ENCODE measurements around the gene ZNF516. TPM values are rescaled to one million over a fixed set of nuclear protein-coding genes. Genes with fewer than 3 reads are reported as not detected.

Gene ZNF516
- total RNA-seq, 1 donor from 2014 or later = 21.6 TPM

DNA sequence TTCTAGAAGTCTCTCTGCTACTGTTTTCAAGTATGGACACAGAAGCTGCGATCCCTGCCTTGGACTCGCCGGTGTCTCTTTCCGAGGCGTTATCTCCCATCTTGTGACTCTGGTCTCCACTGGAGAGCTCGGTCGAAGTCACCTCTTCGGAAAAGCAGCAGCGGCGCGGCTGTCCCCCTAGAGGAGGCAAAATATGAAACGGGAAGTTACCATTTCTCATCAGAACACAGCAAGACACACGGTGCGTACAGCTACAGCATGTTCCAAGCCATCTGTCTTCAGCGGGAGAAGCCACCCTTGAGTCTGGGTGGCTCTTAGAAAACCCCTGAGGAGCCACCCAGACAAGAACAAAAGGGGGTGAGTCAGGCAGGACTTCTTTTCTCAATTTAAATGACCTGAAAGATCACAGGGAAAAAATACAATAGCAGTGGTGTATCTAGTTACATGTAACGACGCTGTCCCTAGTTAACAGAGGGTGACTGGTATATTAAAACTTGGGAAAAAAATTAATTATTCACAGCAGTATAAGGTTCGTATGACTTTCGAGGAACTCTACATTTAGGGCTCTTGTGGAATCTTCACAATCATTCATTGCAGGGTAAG lies 114.8 kb downstream of the ZNF516 start:
- Histone ChIP-seq H3K27ac (no peak overlapping the region), H3K27me3 (no peaks in the 10 kb centered on the region), H3K9me3 (no peaks in the 10 kb centered on the region), H3K4me1 (no peaks in the 10 kb centered on the region), H3K4me3 (no peak overlapping the region), H3K36me3 (peaks cover 13 to 21% of the 10 kb centered on the region in 2 donors)
- intact Hi-C loops (cut with DNase I) = no loop called here
- TF ChIP-seq, protein P1, sequence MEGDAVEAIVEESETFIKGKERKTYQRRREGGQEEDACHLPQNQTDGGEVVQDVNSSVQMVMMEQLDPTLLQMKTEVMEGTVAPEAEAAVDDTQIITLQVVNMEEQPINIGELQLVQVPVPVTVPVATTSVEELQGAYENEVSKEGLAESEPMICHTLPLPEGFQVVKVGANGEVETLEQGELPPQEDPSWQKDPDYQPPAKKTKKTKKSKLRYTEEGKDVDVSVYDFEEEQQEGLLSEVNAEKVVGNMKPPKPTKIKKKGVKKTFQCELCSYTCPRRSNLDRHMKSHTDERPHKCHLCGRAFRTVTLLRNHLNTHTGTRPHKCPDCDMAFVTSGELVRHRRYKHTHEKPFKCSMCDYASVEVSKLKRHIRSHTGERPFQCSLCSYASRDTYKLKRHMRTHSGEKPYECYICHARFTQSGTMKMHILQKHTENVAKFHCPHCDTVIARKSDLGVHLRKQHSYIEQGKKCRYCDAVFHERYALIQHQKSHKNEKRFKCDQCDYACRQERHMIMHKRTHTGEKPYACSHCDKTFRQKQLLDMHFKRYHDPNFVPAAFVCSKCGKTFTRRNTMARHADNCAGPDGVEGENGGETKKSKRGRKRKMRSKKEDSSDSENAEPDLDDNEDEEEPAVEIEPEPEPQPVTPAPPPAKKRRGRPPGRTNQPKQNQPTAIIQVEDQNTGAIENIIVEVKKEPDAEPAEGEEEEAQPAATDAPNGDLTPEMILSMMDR (IDR thresholded peaks at IDR 0.05) = no peak
- no peak for DNase-seq (ENCODE audit: low spot score in 2 of 2)

DNA sequence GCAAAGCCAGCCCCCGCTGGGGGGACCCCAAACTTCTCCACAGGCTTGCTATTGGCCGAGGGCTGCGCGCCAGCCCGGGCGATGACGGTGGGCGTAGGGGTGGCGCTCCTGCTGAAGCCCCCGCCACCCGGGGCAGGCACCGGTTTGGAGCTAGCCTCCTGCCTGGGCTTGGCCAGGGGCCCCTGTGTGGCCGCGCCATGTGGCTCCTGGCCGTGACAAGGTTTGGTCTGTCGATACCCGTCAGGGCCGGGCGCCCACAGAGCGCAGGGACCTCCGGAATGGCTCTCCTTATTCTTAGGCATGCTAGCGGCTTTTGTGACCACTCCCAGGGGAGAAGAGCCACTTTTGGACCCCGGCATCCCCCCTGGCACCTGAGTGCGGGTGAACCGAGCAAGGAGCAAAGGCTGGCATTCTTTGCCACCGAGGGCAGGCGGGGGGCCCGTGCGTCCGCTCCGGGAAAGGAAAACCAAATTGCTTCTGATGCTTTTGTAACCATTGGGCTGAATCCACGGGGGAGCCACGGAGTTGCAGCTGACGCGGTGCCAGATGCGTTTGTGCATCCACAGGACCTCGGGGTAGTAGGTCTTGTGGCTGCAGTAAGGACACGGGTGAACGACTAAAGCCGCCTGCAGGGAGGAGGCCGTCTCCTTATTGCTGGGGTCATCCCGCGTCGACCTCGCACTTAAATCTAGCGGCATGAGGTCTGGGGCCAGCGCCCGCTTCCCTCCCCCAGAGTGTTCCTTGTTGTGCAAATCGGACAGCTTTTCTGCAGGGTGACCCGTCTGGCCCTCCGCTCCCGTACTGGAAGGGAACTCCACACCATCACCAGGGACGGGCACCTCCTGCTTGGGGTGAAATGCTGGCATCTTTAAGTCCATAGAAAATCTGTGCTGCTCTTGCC lies 115.6 kb downstream of the ZNF516 start:
- TF ChIP-seq, protein P1 (IDR thresholded peaks at IDR 0.05) = no peak

DNA sequence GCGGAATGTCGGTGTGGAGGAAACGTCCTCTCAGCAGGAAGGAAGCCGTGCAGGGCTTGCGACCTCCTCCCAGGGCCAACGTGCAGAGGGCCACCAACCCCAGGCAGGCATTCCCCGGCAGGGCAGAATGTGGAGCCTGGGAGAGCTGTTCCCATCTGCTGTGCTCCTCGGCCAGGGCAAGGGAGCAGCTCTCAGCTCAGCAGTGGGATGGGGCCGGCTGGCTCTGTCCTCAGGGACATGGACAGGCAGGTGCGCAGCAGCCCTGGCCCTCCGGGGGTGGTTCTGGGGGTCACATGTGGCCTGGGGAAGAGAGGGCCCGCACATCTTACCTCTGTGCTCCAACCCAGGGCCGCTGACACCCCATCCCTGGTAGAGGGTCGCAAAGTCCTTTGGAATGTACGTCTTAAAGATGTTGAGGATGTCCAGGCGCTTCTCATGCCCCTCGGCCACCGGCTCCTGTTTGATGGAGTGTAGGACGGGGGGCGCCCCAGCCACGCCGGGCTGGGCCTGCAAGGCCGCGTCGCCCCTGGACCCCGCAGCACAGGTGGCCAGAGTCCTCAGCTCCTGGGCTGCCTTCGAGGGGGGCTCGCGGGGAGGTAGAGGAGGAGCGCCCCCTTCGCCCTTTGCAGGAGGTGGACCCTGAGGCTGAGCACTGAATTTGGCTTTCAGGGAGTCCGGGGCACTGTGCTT lies 116.4 kb downstream of the ZNF516 start:
- no peaks in the 10 kb centered on the region for H3K27me3 ChIP-seq
- no peaks in the 10 kb centered on the region for H3K4me1 ChIP-seq
- H3K4me3 ChIP-seq = no peak overlapping the region
- no peak for DNase-seq (ENCODE audit: low spot score in 2 of 2)
- intact Hi-C loops (cut with DNase I) = no loop called here
- TF ChIP-seq, protein P1 (IDR thresholded peaks at IDR 0.05) = no peak
- no peak overlapping the region for H3K27ac ChIP-seq
- H3K36me3 ChIP-seq = peaks cover 13 to 21% of the 10 kb centered on the region in 2 donors
- H3K9me3 ChIP-seq = no peaks in the 10 kb centered on the region

More for the DNA sequence above, 115.6 kb downstream of the ZNF516 start:
- intact Hi-C loops (cut with DNase I) = no loop called here
- H3K9me3 ChIP-seq = no peaks in the 10 kb centered on the region
- no peaks in the 10 kb centered on the region for H3K27me3 ChIP-seq
- no peak overlapping the region for H3K27ac ChIP-seq
- no peak for DNase-seq (ENCODE audit: low spot score in 2 of 2)
- no peak overlapping the region for H3K4me3 ChIP-seq
- no peaks in the 10 kb centered on the region for H3K4me1 ChIP-seq
- H3K36me3 ChIP-seq = peaks cover 13 to 21% of the 10 kb centered on the region in 2 donors

DNA sequence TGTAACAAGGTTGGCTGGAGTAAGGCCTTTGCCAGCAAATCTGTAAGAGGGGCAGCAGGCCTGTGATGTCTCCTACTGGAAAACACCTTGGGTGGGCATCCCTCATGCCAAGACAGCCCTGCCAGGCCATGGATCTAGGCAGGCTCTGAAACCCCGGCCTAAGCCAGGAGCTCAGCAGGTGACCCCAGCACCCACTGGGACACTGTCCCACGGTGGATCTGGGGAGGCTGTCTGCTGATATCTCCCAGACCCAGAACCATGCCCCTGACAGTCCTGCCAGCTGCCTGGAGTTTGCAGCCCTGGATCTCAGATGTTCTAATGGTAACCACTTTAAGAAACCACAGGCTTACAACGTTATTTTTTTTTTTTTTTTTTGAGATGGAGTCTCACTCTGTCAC lies 117.7 kb downstream of the ZNF516 start:
- Histone ChIP-seq H3K27me3 (no peaks in the 10 kb centered on the region), H3K4me3 (no peak overlapping the region), H3K36me3 (peaks cover 13 to 21% of the 10 kb centered on the region in 2 donors), H3K27ac (no peak overlapping the region), H3K9me3 (no peaks in the 10 kb centered on the region), H3K4me1 (no peaks in the 10 kb centered on the region)
- TF ChIP-seq, protein P1 (IDR thresholded peaks at IDR 0.05) = no peak
- intact Hi-C loops (cut with DNase I) = no loop called here
- no peak for DNase-seq (ENCODE audit: low spot score in 2 of 2)

DNA sequence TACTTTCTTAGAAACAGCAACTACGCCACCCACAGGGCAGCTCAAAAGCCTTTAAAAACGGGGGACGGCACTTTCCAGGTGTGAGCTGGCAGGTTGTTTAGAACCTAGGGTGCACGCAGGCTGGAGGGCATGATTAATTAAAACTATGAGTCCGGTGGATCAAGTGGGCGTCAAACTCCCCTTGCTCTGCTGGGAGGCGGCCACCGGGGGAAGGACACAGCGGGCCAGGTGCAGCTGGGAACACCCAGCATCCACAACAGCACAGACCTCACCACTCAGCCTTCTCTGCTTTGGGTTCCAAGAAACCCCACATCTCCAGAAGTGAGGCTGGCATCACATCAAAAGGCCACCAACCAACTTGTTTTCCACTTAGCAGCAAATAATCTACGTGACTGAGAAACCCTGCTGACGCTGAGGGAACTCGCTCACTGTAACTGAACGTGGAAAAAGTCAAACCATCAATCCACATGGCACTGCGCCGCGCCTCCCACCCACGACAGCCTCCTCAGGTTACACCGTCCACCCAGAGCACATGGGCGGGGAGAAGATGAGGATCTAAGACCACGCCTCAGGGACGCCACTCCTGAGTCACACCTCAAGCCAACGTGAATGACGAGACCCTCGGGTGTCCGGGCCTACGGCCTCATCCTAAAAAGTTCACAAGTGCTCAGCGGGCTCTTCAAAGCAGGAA lies 118.2 kb downstream of the ZNF516 start:
- no peak for DNase-seq (ENCODE audit: low spot score in 2 of 2)
- TF ChIP-seq, protein P1 (IDR thresholded peaks at IDR 0.05) = no peak
- no peak overlapping the region for H3K4me3 ChIP-seq
- H3K27me3 ChIP-seq = no peaks in the 10 kb centered on the region
- no peaks in the 10 kb centered on the region for H3K4me1 ChIP-seq
- peaks cover 13 to 26% of the 10 kb centered on the region in 2 donors for H3K36me3 ChIP-seq
- intact Hi-C loops (cut with DNase I) = no loop called here
- H3K27ac ChIP-seq = no peak overlapping the region
- no peaks in the 10 kb centered on the region for H3K9me3 ChIP-seq

Data from ascending aorta (tissue), 2 donors.